ENCODE results near the gene RPRD1B. TPM values are rescaled to one million over a fixed set of nuclear protein-coding genes. Genes with fewer than 3 reads are reported as not detected.

Gene RPRD1B
- total and polyA plus RNA-seq, 2 of the 4 experiments (the other 2 are of a cell fraction), result 8.4 to 9.9 TPM

DNA sequence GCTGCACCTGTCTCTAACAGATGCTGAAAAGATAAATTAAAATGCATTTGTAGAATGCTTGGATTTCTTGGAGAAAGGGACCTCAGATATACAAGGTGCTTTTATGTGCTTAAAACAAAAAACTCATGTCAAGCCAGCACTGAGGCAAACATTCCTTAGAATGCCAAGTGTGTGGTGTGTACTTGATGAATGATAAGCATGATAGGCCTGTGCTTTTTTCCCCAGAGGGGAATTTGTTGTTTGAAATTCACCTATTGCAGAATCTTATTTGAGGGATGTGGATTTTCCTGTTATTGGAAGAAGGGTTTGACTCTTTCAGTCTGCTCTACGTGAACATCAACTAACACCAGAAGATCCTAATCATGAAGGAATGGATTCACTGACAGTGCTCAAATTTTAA is 29.1 kb upstream of the RPRD1B start:
- Histone ChIP-seq H2BK5ac (ENCODE audit: low read depth, low read length, poor library complexity, severe bottlenecking) (no peak overlapping the region), H2AK5ac (ENCODE audit: low read depth, low read length) (no peak overlapping the region), H2BK120ac (ENCODE audit: low read depth, low read length) (no peak overlapping the region), H3K4me2 (ENCODE audit: low read depth, low read length) (no peak overlapping the region), H3K18ac (ENCODE audit: low read depth, low read length) (no peak overlapping the region), H3K23ac (ENCODE audit: low read depth, low read length) (no peak overlapping the region), H3K27ac (ENCODE audit: insufficient read depth, low read length) (no peak overlapping the region), H2BK20ac (ENCODE audit: low read depth, low read length) (no peak overlapping the region), H3K36me3 (ENCODE audit: control insufficient read depth, insufficient read depth, low read length) (peaks cover 10% of the 10 kb centered on the region), H3K14ac (replicated peaks; ENCODE audit: low read depth, low read length) (no peak overlapping the region), H3K9me3 (ENCODE audit: control insufficient read depth, insufficient read depth, low read length) (no peaks in the 10 kb centered on the region), H3K79me1 (ENCODE audit: low read depth in 1 of 2, low read length in 2 of 2) (peaks cover 15 to 40% of the 10 kb centered on the region in 2 experiments), H4K8ac (ENCODE audit: low read depth in 2 of 2, low read length in 2 of 2) (no peak overlapping the region), H3K9ac (ENCODE audit: low read depth, low read length) (no peak overlapping the region), H3K9me1 (ENCODE audit: insufficient read depth, low read length) (peaks cover 20% of the 10 kb centered on the region), H3K27me3 (ENCODE audit: control insufficient read depth, insufficient read depth, low read length) (no peaks in the 10 kb centered on the region), H4K20me1 (ENCODE audit: insufficient read depth, low read length) (peaks cover 19% of the 10 kb centered on the region), H2AFZ (replicated peaks; ENCODE audit: low read length, poor library complexity) (no peak overlapping the region), H3K4me3 (ENCODE audit: insufficient read depth, low read depth, low read length) (no peak overlapping the region), H4K91ac (ENCODE audit: insufficient read depth, low read depth, low read length) (no peak overlapping the region), H2AK9ac (replicated peaks; ENCODE audit: low read depth, low read length, poor library complexity) (no peak overlapping the region), H3K56ac (ENCODE audit: extremely low read depth, insufficient read depth, low read length) (no peak overlapping the region), H2BK15ac (ENCODE audit: low read depth, low read length) (no peak overlapping the region), H3K4me1 (ENCODE audit: control insufficient read depth, insufficient read depth, low read length) (peaks cover 18% of the 10 kb centered on the region), H4K5ac (ENCODE audit: low read depth, low read length) (no peak overlapping the region), H3K4ac (ENCODE audit: low read depth, low read length) (no peak overlapping the region)
- TF ChIP-seq, protein P1, sequence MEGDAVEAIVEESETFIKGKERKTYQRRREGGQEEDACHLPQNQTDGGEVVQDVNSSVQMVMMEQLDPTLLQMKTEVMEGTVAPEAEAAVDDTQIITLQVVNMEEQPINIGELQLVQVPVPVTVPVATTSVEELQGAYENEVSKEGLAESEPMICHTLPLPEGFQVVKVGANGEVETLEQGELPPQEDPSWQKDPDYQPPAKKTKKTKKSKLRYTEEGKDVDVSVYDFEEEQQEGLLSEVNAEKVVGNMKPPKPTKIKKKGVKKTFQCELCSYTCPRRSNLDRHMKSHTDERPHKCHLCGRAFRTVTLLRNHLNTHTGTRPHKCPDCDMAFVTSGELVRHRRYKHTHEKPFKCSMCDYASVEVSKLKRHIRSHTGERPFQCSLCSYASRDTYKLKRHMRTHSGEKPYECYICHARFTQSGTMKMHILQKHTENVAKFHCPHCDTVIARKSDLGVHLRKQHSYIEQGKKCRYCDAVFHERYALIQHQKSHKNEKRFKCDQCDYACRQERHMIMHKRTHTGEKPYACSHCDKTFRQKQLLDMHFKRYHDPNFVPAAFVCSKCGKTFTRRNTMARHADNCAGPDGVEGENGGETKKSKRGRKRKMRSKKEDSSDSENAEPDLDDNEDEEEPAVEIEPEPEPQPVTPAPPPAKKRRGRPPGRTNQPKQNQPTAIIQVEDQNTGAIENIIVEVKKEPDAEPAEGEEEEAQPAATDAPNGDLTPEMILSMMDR (conservative IDR thresholded peaks at IDR 0.05; ENCODE audit: low read depth, low read length), result no peak
- TF ChIP-seq RAD21 (IDR thresholded peaks at IDR 0.05; ENCODE audit: low read length) (no peak), RCOR1 (IDR thresholded peaks at IDR 0.05; ENCODE audit: insufficient replicate concordance, low read length) (no peak), MAZ (IDR thresholded peaks at IDR 0.05; ENCODE audit: borderline replicate concordance, low read depth, low read length) (no peak), BHLHE40 (IDR thresholded peaks at IDR 0.05; ENCODE audit: low read depth, low read length) (no peak), CEBPB (IDR thresholded peaks at IDR 0.05; ENCODE audit: low read depth, low read length) (no peak), SMC3 (IDR thresholded peaks at IDR 0.05; ENCODE audit: low read depth, low read length) (no peak), POLR2A (IDR thresholded peaks at IDR 0.05; ENCODE audit: low read depth, low read length) (no peak), CHD1 (IDR thresholded peaks at IDR 0.05; ENCODE audit: low read depth, low read length) (no peak), MAFK (IDR thresholded peaks at IDR 0.05; ENCODE audit: low read depth, low read length) (no peak), FOS (IDR thresholded peaks at IDR 0.05; ENCODE audit: low read depth, low read length) (no peak), RFX5 (IDR thresholded peaks at IDR 0.05; ENCODE audit: low read depth, low read length) (no peak)
- TF ChIP-seq, protein P2, sequence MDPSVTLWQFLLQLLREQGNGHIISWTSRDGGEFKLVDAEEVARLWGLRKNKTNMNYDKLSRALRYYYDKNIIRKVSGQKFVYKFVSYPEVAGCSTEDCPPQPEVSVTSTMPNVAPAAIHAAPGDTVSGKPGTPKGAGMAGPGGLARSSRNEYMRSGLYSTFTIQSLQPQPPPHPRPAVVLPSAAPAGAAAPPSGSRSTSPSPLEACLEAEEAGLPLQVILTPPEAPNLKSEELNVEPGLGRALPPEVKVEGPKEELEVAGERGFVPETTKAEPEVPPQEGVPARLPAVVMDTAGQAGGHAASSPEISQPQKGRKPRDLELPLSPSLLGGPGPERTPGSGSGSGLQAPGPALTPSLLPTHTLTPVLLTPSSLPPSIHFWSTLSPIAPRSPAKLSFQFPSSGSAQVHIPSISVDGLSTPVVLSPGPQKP (IDR thresholded peaks at IDR 0.05; ENCODE audit: borderline replicate concordance, low read depth, low read length), result no peak
- TF ChIP-seq, protein P3, sequence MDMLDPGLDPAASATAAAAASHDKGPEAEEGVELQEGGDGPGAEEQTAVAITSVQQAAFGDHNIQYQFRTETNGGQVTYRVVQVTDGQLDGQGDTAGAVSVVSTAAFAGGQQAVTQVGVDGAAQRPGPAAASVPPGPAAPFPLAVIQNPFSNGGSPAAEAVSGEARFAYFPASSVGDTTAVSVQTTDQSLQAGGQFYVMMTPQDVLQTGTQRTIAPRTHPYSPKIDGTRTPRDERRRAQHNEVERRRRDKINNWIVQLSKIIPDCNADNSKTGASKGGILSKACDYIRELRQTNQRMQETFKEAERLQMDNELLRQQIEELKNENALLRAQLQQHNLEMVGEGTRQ (IDR thresholded peaks at IDR 0.05; ENCODE audit: low read depth, low read length), result no peak
- no TSS peak for BruUV-seq (replicated peaks)
- WGBS, 2 experiments (ENCODE audit: extremely low coverage in 2 of 2, insufficient read length in 1 of 2), result no CpG with 5 or more reads among the region's 1 CpG
- CTCF ChIA-PET, result no interaction called here
- POLR2A ChIA-PET (ENCODE audit: unreplicated experiment), result no interaction called here
- ATAC-seq (ENCODE audit: low read depth) (no peak), DNase-seq (no peak)
- dilution Hi-C loops (cut with HindIII; ENCODE audit: low sequenced_read_pairs, unreplicated experiment), result no loop called here
- in situ Hi-C loops (cut with MboI; ENCODE audit: low sequenced_read_pairs), result no loop called here
- intact Hi-C loops (cut with micrococcal nuclease), result no loop called here

All from IMR-90 (cell line).